K562 (cell line): ENCODE results near the gene ODR4.

Source experiments
- EP300 ChIP-seq: IDR thresholded peaks from 2 replicates; pipeline ENCODE4 v1.6.1; 2012; ENCODE audit warnings: low read length, improper control_type of control experiment
- HNRNPLL ChIP-seq: fragments of 200-400 bp; formaldehyde crosslinking; IDR thresholded peaks from 2 replicates; pipeline ENCODE4 v1.6.1; 2017; ENCODE audit warnings: low read length, low read depth, mild to moderate bottlenecking; ENCODE audit not compliant: poor library complexity, severe bottlenecking
- SMC3 ChIP-seq: conservative IDR thresholded peaks from 2 replicates; pipeline ENCODE4 v1.6.1; 2011; ENCODE audit warnings: low read depth, low read length, improper control_type of control experiment; ENCODE audit not compliant: insufficient read depth
- ZNF239 ChIP-seq: fragments of 250-450 bp; sonication (Bioruptor Pico); IDR thresholded peaks from 2 replicates; pipeline ENCODE4 v1.4.0; 2020; ENCODE audit warnings: mild to moderate bottlenecking

DNA sequence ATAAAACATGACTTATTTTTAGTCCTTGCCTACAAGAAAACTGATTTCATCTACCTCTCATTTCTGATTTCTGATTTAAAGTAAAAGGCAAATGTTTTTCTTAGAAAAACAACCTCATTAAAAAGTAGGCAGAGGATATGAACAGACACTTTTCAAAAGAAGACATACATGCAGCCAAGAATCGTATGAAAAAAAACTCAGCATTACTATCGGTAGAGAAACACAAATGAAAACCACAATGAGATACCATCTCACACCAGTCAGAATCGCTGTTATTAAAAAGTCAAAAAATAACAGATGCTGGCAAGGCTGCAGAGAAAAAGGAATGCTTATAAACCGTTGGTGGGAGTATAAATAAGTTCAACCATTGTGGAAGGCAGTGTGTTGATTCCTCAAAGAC lies 16.2 kb downstream of the ODR4 start:
- TF ChIP-seq ZNF239 (CRISPR knock-in tag) (no peak), SMC3 (no peak), EP300 (no peak), HNRNPLL (no peak)
